ENCODE measurements around the gene SP110. TPM values are rescaled to one million over a fixed set of nuclear protein-coding genes. Genes with fewer than 3 reads are reported as not detected.

Gene SP110
- total RNA-seq, 1 donor from 2014 or later = 29.6 TPM

- peak in 1 of 2 experiments; percentile 44 for DNase-seq (ENCODE audit: low spot score in 2 of 2, unreplicated experiment in 2 of 2)
Measured at GRCh38 chr2:230160112-230160660, 59.6 kb downstream of the SP110 start.

GRCh38 chr2:230158468-230158867, 61.3 kb downstream of the SP110 start:
- no peaks in the 10 kb centered on the region for H3K27me3 Mint-ChIP-seq (ENCODE audit: low read depth)
- no peaks in the 10 kb centered on the region for H3K9me3 Mint-ChIP-seq
- H3K4me3 Mint-ChIP-seq = no peak overlapping the region
- no peak overlapping the region for H3K27ac Mint-ChIP-seq
- peaks cover 3% of the 10 kb centered on the region for H3K4me1 Mint-ChIP-seq
- no peaks in the 10 kb centered on the region for H3K36me3 Mint-ChIP-seq
- TF ChIP-seq CTCF (IDR thresholded peaks at IDR 0.05; ENCODE audit: unreplicated experiment) = no peak
- DNase-seq (ENCODE audit: low spot score in 2 of 2, unreplicated experiment in 2 of 2) = no peak

More at GRCh38 chr2:230160112-230160660, 59.6 kb downstream of the SP110 start:
- H3K4me1 Mint-ChIP-seq = no peaks in the 10 kb centered on the region
- no peaks in the 10 kb centered on the region for H3K9me3 Mint-ChIP-seq
- H3K4me3 Mint-ChIP-seq = no peak overlapping the region
- no peak overlapping the region for H3K27ac Mint-ChIP-seq
- no peaks in the 10 kb centered on the region for H3K36me3 Mint-ChIP-seq
- H3K27me3 Mint-ChIP-seq (ENCODE audit: low read depth) = no peaks in the 10 kb centered on the region
- TF ChIP-seq CTCF (IDR thresholded peaks at IDR 0.05; ENCODE audit: unreplicated experiment) = peak; percentile 85

GRCh38 chr2:230156782-230157699, 62.7 kb downstream of the SP110 start:
- Mint-ChIP-seq H3K4me3 (no peak overlapping the region), H3K27ac (no peak overlapping the region), H3K4me1 (peaks cover 3% of the 10 kb centered on the region), H3K27me3 (ENCODE audit: low read depth) (no peaks in the 10 kb centered on the region), H3K36me3 (no peaks in the 10 kb centered on the region), H3K9me3 (peaks cover 5% of the 10 kb centered on the region)
- DNase-seq (ENCODE audit: low spot score in 2 of 2, unreplicated experiment in 2 of 2) = no peak
- TF ChIP-seq CTCF (IDR thresholded peaks at IDR 0.05; ENCODE audit: unreplicated experiment) = no peak

GRCh38 chr2:230155359-230155758, 64.4 kb downstream of the SP110 start:
- Mint-ChIP-seq H3K36me3 (no peaks in the 10 kb centered on the region), H3K4me1 (peaks cover 3% of the 10 kb centered on the region)

GRCh38 chr2:230153390-230153976, 66.3 kb downstream of the SP110 start:
- Mint-ChIP-seq H3K36me3 (no peaks in the 10 kb centered on the region), H3K27me3 (ENCODE audit: low read depth) (no peaks in the 10 kb centered on the region), H3K27ac (no peak overlapping the region), H3K4me1 (peaks cover 3% of the 10 kb centered on the region), H3K4me3 (no peak overlapping the region), H3K9me3 (peaks cover 14% of the 10 kb centered on the region)
- no peak for DNase-seq (ENCODE audit: low spot score in 2 of 2, unreplicated experiment in 2 of 2)
- no peak for TF ChIP-seq CTCF (IDR thresholded peaks at IDR 0.05; ENCODE audit: unreplicated experiment)

More at GRCh38 chr2:230155359-230155758, 64.4 kb downstream of the SP110 start:
- Mint-ChIP-seq H3K27me3 (ENCODE audit: low read depth) (no peaks in the 10 kb centered on the region), H3K27ac (no peak overlapping the region), H3K9me3 (peaks cover 14% of the 10 kb centered on the region), H3K4me3 (no peak overlapping the region)
- DNase-seq (ENCODE audit: low spot score in 2 of 2, unreplicated experiment in 2 of 2) = no peak
- TF ChIP-seq CTCF (IDR thresholded peaks at IDR 0.05; ENCODE audit: unreplicated experiment) = no peak
